NCI-H524 (cell line): ENCODE results near the gene DGCR8.
A peak's percentile ranks its signal among the peaks of the same experiment; 100 is the strongest.
"Not testable (repeated sequence)": the region's sequence is repeated elsewhere in the genome, so short reads cannot be mapped to it uniquely, and the experiment has no call there.

ENCODE experiments used
- DNase-seq, 2 experiments: peaks; one replicate each; lab custom pipeline; 2025; lab: John Stamatoyannopoulos, UW

The DGCR8 gene

GRCh38 chr22:20066617-20067383 is 13.2 kb upstream of the DGCR8 start:
- DNase-seq = no peak

DNA sequence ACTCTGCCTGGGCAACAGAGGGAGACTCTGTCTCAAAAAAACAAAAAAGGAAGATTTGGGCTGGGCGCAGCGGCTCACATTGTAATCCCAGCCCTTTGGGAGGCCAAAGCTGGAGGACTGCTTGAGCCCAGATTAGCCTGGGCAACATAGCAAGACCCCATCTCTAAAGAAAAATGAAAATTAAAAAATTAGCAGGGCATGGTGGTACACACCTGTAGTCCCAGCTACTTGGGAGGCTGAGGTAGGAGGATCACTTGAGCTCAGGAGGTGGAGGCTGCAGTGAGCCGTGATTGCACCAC is 12.7 kb upstream of the DGCR8 start:
- DNase-seq = not testable (repeated sequence)

- DNase-seq = no peak
Measured at GRCh38 chr22:20068640-20069039, 11.4 kb upstream of the DGCR8 start.

- DNase-seq = no peak
Measured at GRCh38 chr22:20069331-20070042, 10.6 kb upstream of the DGCR8 start.

GRCh38 chr22:20071524-20071972 is 8.5 kb upstream of the DGCR8 start:
- DNase-seq = no peak

DNA sequence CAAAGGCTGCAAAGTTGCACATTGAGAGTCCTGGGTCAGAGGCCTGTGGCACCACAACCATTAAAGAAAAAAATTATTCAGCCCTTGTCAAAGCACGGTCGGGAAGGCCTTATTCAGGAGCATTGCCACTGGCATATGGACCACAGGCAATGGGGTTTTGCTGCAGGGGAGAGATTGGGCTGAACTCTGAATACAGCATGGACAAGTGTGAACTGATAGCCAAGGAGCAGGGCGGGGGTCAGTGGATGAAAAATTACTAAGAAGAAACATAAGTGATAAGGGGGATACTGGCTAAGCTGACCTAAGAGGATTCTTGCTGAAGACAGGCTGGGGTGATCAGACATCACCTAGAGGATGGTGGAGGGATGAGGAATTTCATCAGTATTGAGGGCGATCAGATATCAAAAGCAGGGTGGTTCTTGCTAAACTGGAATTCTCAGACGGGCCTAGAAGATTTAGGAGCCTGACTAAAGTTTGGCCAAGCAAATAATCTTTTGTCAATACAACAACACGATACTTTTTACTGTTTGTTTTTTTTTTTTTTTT is 3.3 kb upstream of the DGCR8 start:
- DNase-seq = no peak

DNA sequence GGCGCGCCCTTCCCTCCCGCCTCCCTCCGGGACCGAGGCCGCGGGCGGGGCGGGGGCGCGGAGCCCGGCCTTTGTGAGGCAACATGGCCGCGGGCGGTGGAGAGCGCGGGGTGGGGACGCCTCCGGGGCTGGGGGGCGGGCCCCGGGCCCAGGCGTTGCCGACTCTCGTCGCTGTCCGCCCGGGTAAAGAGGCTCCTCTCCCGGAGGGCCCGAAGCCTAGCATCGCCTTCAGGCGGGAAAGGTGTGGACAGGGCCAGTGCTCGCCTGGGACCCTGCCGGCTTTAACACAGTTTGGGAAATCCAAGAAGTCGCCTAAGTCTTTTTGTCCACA is 369 bp downstream of the DGCR8 start:
- DNase-seq = peak; percentile 49 to 60

- no peak for DNase-seq
Measured at GRCh38 chr22:20080776-20081654, 974 bp downstream of the DGCR8 start.

DNA sequence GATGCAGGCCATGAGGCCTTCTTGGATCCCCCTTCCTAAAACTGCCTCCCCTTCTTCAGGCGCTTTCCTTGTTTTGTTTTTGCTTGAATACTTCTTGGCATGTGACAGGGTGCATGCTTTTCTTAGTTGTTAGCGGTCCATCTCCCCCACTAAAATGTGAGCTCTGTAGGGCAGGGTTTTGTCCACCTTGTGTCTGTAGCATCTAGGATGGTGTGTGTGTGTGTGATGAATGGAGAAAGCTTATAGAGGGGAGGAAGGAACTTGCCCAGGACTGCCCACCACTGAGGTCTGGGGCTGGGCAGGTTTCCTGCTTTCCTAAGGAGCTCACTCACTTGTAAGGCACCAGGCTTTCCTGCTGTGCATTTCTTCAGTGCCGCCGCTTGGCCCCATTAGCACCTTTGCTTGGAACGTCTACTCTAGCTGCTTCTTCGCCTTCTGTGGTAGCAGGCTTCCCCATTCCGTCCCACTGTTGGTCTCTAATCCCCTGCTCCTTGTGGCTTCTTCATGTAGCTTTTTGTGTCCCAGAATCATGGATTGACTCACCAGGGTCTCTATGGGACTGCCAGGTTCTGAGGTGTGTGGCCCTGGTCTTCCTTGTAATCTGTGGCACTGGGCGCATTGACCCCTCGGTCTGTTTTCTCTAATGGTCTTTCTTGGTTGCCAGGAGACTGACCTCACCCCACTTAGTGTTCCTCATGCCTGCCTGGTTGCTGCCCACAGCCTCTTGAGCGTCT is 3.3 kb downstream of the DGCR8 start:
- no peak for DNase-seq

GRCh38 chr22:20083891-20084546 is 4.0 kb downstream of the DGCR8 start:
- DNase-seq = no peak

DNA sequence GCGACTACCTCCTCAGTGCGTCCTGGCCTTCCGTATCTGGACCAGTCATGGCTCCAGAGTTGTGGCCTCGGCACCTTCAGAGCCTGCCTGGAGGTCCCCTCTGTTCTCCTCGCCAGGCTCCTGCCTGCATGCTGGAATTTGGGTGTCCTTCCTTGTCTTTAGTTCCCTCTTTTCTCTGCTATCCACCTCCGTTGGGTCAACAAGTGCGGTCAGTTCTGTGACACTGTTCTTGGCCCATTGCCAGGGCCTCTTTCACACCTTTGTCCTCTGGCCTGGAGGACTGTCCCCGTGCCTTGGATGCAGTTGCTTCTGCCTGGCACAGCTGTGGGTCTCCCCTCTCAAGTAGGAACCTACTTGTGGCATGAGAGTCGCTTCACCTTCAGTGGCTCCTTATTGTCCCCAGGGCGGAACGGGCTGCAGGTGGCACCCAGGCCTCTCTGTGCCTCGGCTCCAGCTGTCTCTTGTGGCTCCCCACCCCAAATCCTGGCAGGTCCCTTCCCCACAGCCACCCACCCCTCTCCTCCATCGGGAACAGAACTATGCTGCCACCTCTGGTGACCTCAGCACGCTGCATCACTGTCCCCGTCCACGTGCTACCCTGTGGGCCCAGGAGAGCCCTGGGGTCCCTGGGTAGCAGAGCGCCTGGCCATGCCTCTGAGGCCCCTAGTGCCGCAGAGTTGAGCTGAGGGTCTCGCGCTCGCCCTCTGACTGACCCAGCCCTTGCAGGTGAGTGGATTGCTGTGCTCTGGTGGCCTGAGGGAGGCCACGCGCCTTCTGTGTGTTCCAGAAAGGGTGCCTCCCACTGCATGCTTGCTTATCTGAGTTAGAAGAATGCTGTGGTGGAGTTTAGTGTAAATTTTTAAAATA is 4.7 kb downstream of the DGCR8 start:
- peak in 1 of 2 experiments; percentile 56 for DNase-seq

- no peak for DNase-seq
Measured at GRCh38 chr22:20085651-20086050, 5.6 kb downstream of the DGCR8 start.

GRCh38 chr22:20086101-20086599 is 6.1 kb downstream of the DGCR8 start:
- no peak for DNase-seq

- no peak for DNase-seq
Measured at GRCh38 chr22:20086763-20087162, 6.7 kb downstream of the DGCR8 start.

- no peak for DNase-seq
Measured at GRCh38 chr22:20087319-20088262, 7.5 kb downstream of the DGCR8 start.

GRCh38 chr22:20088263-20088648 is 8.2 kb downstream of the DGCR8 start:
- DNase-seq = no peak

GRCh38 chr22:20089226-20089976 is 9.4 kb downstream of the DGCR8 start:
- DNase-seq = no peak
